Sigmoid colon (tissue), 7 donors: ENCODE data around the gene SFXN5. TPM values are rescaled to one million over a fixed set of nuclear protein-coding genes. Genes with fewer than 3 reads are reported as not detected.

ENCODE experiments used
- DNase-seq: peaks from one replicate; pipeline ENCODE4 v3.0.0-alpha.2; 2019
- H3K27ac ChIP-seq, 4 donors: fragments of 200-600 bp; sonication (generic); one replicate each; pipeline ENCODE4 v1.5.1; 2016 to 2019; ENCODE audit warnings: mild to moderate bottlenecking in 1 of 4
- H3K27me3 ChIP-seq, 3 donors: fragments of 200-600 bp; sonication (generic); one replicate each; pipeline ENCODE4 v1.5.1; 2019; ENCODE audit warnings: mild to moderate bottlenecking in 1 of 3
- H3K36me3 ChIP-seq, 4 donors: fragments of 200-600 bp; sonication (generic); one replicate each; pipeline ENCODE4 v1.5.1; 2016 to 2019
- H3K4me1 ChIP-seq, 4 donors: fragments of 200-600 bp; sonication (generic); one replicate each; pipeline ENCODE4 v1.5.1; 2017 to 2019
- H3K4me3 ChIP-seq, 4 donors: fragments of 200-600 bp; sonication (generic); one replicate each; pipeline ENCODE4 v1.5.1; 2017 to 2019; ENCODE audit warnings: mild to moderate bottlenecking in 2 of 4, moderate library complexity in 1 of 4
- H3K9me3 ChIP-seq, 4 donors: fragments of 200-600 bp in 3 of 4; sonication (generic) in 3 of 4; one replicate each; pipeline versions ENCODE4 v1.5.1 to v1.6.1; 2013 to 2019
- CTCF ChIP-seq, 4 experiments: fragments of 450-650 bp in 3 of 4; fragments of 200-600 bp in 1 of 4; IDR thresholded peaks; one replicate each; pipeline ENCODE4 v1.5.1; 2016 to 2019; ENCODE audit warnings: antibody characterized with exemption in 4 of 4, mild to moderate bottlenecking in 3 of 4, moderate library complexity in 2 of 4
- EP300 ChIP-seq, 4 donors: sonication (generic); formaldehyde crosslinking; IDR thresholded peaks; one replicate each; pipeline ENCODE4 v1.6.1; 2017; ENCODE audit warnings: antibody characterized with exemption in 4 of 4
- POLR2A ChIP-seq, 2 donors: fragments of 450-650 bp; IDR thresholded peaks; one replicate each; pipeline ENCODE4 v1.6.1; 2016; ENCODE audit warnings: antibody characterized with exemption in 2 of 2, mild to moderate bottlenecking in 2 of 2, moderate library complexity in 2 of 2
- POLR2AphosphoS5 ChIP-seq, 4 donors: sonication (generic); formaldehyde crosslinking; IDR thresholded peaks; one replicate each; pipeline ENCODE4 v1.6.1; 2017; ENCODE audit warnings: antibody characterized with exemption in 4 of 4
- WGBS, 2 donors: extraction: QIAGEN DNeasy Blood & Tissue Kit; methylation state at CpG; one replicate each; pipeline ENCODE4 v1.1.7; 2013; 5-methylcytosine and 5-hydroxymethylcytosine counted together
- intact Hi-C: fragments of 100-400 bp; cut with DNase I; formaldehyde crosslinking; loops from one replicate; pipeline ENCODE4 v1.15.1; 2023
- polyA plus RNA-seq, 3 donors: library from polyadenylated mRNA; stranded (reverse); fragments of 200-250 nt; gene quantifications; one replicate each; pipeline ENCODE4 v1.2.3, GENCODE V29; 2013
- total RNA-seq, 4 donors: library from RNA; depleted of rRNA; stranded (reverse); fragments of >200 nt; gene quantifications; one replicate each; pipeline ENCODE4 v1.1.0, GENCODE V29; 2016
- donor health status: healthy with polysubstance abuse.
- donor health status: Bipolar disorder and iron deficiency.
- donor health status: healthy.

Gene SFXN5
- total and polyA plus RNA-seq, 7 donors: 5.4 to 27.1 (median 11.1) TPM

- Histone ChIP-seq H3K4me3 (no peak overlapping the region), H3K4me1 (peaks cover 0 to 38% (median 32%) of the 10 kb centered on the region in 4 donors), H3K9me3 (no peaks in the 10 kb centered on the region), H3K27me3 (no peaks in the 10 kb centered on the region), H3K27ac (peak overlapping the region; percentile 88 to 97 (median 92)), H3K36me3 (no peaks in the 10 kb centered on the region)
- no peak for DNase-seq
- no peak for TF ChIP-seq POLR2AphosphoS5 (IDR thresholded peaks at IDR 0.05)
- TF ChIP-seq EP300 (IDR thresholded peaks at IDR 0.05): no peak
- no peak for TF ChIP-seq POLR2A (IDR thresholded peaks at IDR 0.05)
- no peak for TF ChIP-seq CTCF (IDR thresholded peaks at IDR 0.05)
- intact Hi-C loops: loop anchor here (5.0 kb wide), 2 partner anchors 118 to 273 kb away; partner anchors contain the start of genes ALMS1, CCT7 and PRADC1
- 83 to 90% methylated on average over 4 of the region's 4 CpGs for WGBS, 2 donors
Measured at GRCh38 chr2:73114273-73114867, 42.9 kb upstream of the SFXN5 start.

GRCh38 chr2:73112913-73113854 lies 41.7 kb upstream of the SFXN5 start, which contains the start of gene RAB11FIP5:
Gene RAB11FIP5 (minus strand): TSS chr2:73112948. CDS start chr2:73112777, 171 bp downstream.
- intact Hi-C loops: loop anchor here (1.0 to 5.0 kb wide), 4 partner anchors 42 to 274 kb away; partner anchors contain the start of genes ALMS1, CCT7, PRADC1 and SFXN5
- no peaks in the 10 kb centered on the region for H3K27me3 ChIP-seq
- peak; percentile 90 for DNase-seq
- peak within 1 kb of the TSS; percentile 88 to 97 (median 92) for H3K27ac ChIP-seq
- H3K9me3 ChIP-seq: no peaks in the 10 kb centered on the region
- WGBS, 2 donors: 1 to 2% methylated on average over 93 of the region's 93 CpGs
- TF ChIP-seq POLR2A (IDR thresholded peaks at IDR 0.05): no peak
- TF ChIP-seq EP300 (IDR thresholded peaks at IDR 0.05): no peak
- peak in 1 of 4 experiments; percentile 16 for TF ChIP-seq CTCF (IDR thresholded peaks at IDR 0.05)
- peak; percentile 29 to 67 (median 54) for TF ChIP-seq POLR2AphosphoS5 (IDR thresholded peaks at IDR 0.05)
- H3K4me3 ChIP-seq: peak within 1 kb of the TSS; percentile 60 to 92 (median 84)
- no peaks in the 10 kb centered on the region for H3K36me3 ChIP-seq
- peaks cover 0 to 43% (median 33%) of the 10 kb centered on the region in 4 donors for H3K4me1 ChIP-seq

GRCh38 chr2:73112026-73112912 lies 40.8 kb upstream of the SFXN5 start:
- Histone ChIP-seq H3K4me3 (peak overlapping the region; percentile 60 to 92 (median 84)), H3K36me3 (no peaks in the 10 kb centered on the region), H3K27me3 (no peaks in the 10 kb centered on the region), H3K27ac (peak overlapping the region; percentile 88 to 97 (median 92)), H3K4me1 (peaks cover 0 to 52% (median 37%) of the 10 kb centered on the region in 4 donors), H3K9me3 (no peaks in the 10 kb centered on the region)
- TF ChIP-seq POLR2AphosphoS5 (IDR thresholded peaks at IDR 0.05) (peak in 2 of 4 donors; percentile 60 to 71), CTCF (IDR thresholded peaks at IDR 0.05) (no peak)
- intact Hi-C loops: loop anchor here (1.0 to 5.0 kb wide), 3 partner anchors 41 to 275 kb away; partner anchors contain the start of genes ALMS1, CCT7, PRADC1 and SFXN5
- WGBS, 2 donors: 1 to 2% methylated on average over 88 of the region's 88 CpGs
- DNase-seq: peak; percentile 68
